ENCODE measurements around the gene CROCC2. TPM values are rescaled to one million over a fixed set of nuclear protein-coding genes. Genes with fewer than 3 reads are reported as not detected.

The CROCC2 gene
- total RNA-seq (0.04 TPM), polyA plus RNA-seq (ENCODE audit: insufficient read depth in 1 of 8, insufficient read length in 8 of 8, low replicate concordance in 1 of 8) (under 1 TPM in 7 of 8 donors, not detected in 1; 0.11 to 0.50 (median 0.22) TPM)
- long read RNA-seq, donor 1 = 0 reads
- long read RNA-seq, donor 2 = 0 reads
- long read RNA-seq, donor 3 = 0 reads
- long read RNA-seq, donor 4 = 0 reads
- long read RNA-seq, donor 5 = 0 reads
- long read RNA-seq, donor 6 = 0 reads
- long read RNA-seq, donor 7 = 0 reads
- long read RNA-seq, donor 8 = 0 reads
- long read RNA-seq, donor 9 = 0 reads
- long read RNA-seq, donor 10 = 0 reads
- long read RNA-seq, donor 11 = 0 reads

GRCh38 chr2:240906141-240906910, at the start of gene CROCC2:
TSS of gene CROCC2 (plus strand) at chr2:240906336. CDS start at chr2:240906514, 178 bp downstream.
- Histone ChIP-seq H3K9me3 (replicated peaks; ENCODE audit: control insufficient read depth, low read depth, low read length) (no peaks in the 10 kb centered on the region), H3K36me3 (ENCODE audit: control insufficient read depth, insufficient read depth, low read length) (no peaks in the 10 kb centered on the region), H3K27ac (ENCODE audit: low read length) (no peak within 1 kb of the TSS), H3K27me3 (ENCODE audit: control insufficient read depth, insufficient read depth, low read length) (peaks cover 21% of the 10 kb centered on the region), H3K4me1 (ENCODE audit: control insufficient read depth, insufficient read depth, low read length) (peaks cover 9% of the 10 kb centered on the region), H3K4me3 (ENCODE audit: low read length) (no peak within 1 kb of the TSS)
- WGBS (ENCODE audit: insufficient coverage) = 49% methylated on average over 23 of the region's 23 CpGs
- no peak for DNase-seq

GRCh38 chr2:240857039-240858008, 48.8 kb upstream of the CROCC2 start:
- DNase-seq = peak; percentile 23
- 68% methylated on average over 19 of the region's 21 CpGs for WGBS (ENCODE audit: insufficient coverage)
- no peak overlapping the region for H3K27ac ChIP-seq (ENCODE audit: low read length)
- no peaks in the 10 kb centered on the region for H3K36me3 ChIP-seq (ENCODE audit: control insufficient read depth, insufficient read depth, low read length)
- peaks cover 5% of the 10 kb centered on the region for H3K4me1 ChIP-seq (ENCODE audit: control insufficient read depth, insufficient read depth, low read length)
- peaks cover 8% of the 10 kb centered on the region for H3K9me3 ChIP-seq (replicated peaks; ENCODE audit: control insufficient read depth, low read depth, low read length)
- H3K27me3 ChIP-seq (ENCODE audit: control insufficient read depth, insufficient read depth, low read length) = peaks cover 6% of the 10 kb centered on the region
- no peak overlapping the region for H3K4me3 ChIP-seq (ENCODE audit: low read length)

GRCh38 chr2:240858321-240858720, 47.8 kb upstream of the CROCC2 start:
- no peak overlapping the region for H3K4me3 ChIP-seq (ENCODE audit: low read length)
- WGBS (ENCODE audit: insufficient coverage) = 88% methylated on average over 12 of the region's 13 CpGs
- H3K27ac ChIP-seq (ENCODE audit: low read length) = no peak overlapping the region

DNA sequence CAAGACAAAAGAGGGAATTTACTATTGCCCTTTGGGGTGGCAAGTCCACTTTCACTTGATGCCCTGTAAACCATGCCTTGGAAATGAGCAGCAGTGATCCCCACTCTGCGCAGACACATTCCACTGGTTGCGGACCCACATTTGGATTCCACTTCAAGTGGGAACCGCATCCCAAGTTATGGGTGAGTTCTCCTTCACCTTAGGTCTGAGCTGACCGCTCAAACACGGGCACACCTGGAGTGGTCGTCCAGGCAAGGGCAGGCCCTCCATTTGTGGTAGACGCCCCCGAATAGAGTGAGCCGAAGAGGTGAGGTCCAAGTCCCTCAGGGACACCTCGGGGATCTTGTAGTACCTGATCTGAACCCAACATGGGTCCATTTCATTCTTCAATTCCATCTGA, 47.3 kb upstream of the CROCC2 start:
- no peak for DNase-seq
- no peaks in the 10 kb centered on the region for H3K36me3 ChIP-seq (ENCODE audit: control insufficient read depth, insufficient read depth, low read length)
- H3K4me1 ChIP-seq (ENCODE audit: control insufficient read depth, insufficient read depth, low read length) = peaks cover 5% of the 10 kb centered on the region
- H3K27me3 ChIP-seq (ENCODE audit: control insufficient read depth, insufficient read depth, low read length) = peaks cover 6% of the 10 kb centered on the region
- H3K9me3 ChIP-seq (replicated peaks; ENCODE audit: control insufficient read depth, low read depth, low read length) = peaks cover 8% of the 10 kb centered on the region
- 85% methylated on average over 10 of the region's 10 CpGs for WGBS (ENCODE audit: insufficient coverage)
- no peak overlapping the region for H3K27ac ChIP-seq (ENCODE audit: low read length)
- no peak overlapping the region for H3K4me3 ChIP-seq (ENCODE audit: low read length)

More at GRCh38 chr2:240858321-240858720, 47.8 kb upstream of the CROCC2 start:
- H3K27me3 ChIP-seq (ENCODE audit: control insufficient read depth, insufficient read depth, low read length) = peaks cover 6% of the 10 kb centered on the region
- peaks cover 8% of the 10 kb centered on the region for H3K9me3 ChIP-seq (replicated peaks; ENCODE audit: control insufficient read depth, low read depth, low read length)
- peaks cover 5% of the 10 kb centered on the region for H3K4me1 ChIP-seq (ENCODE audit: control insufficient read depth, insufficient read depth, low read length)
- no peaks in the 10 kb centered on the region for H3K36me3 ChIP-seq (ENCODE audit: control insufficient read depth, insufficient read depth, low read length)
- DNase-seq = no peak

- Histone ChIP-seq H3K9me3 (replicated peaks; ENCODE audit: control insufficient read depth, low read depth, low read length) (no peaks in the 10 kb centered on the region), H3K4me1 (ENCODE audit: control insufficient read depth, insufficient read depth, low read length) (peaks cover 5% of the 10 kb centered on the region), H3K36me3 (ENCODE audit: control insufficient read depth, insufficient read depth, low read length) (no peaks in the 10 kb centered on the region), H3K4me3 (ENCODE audit: low read length) (no peak overlapping the region), H3K27me3 (ENCODE audit: control insufficient read depth, insufficient read depth, low read length) (no peaks in the 10 kb centered on the region), H3K27ac (ENCODE audit: low read length) (no peak overlapping the region)
- no peak for DNase-seq
- no CpG with 5 or more reads among the region's 2 CpGs for WGBS (ENCODE audit: insufficient coverage)
Observed at GRCh38 chr2:240861547-240861946, 44.6 kb upstream of the CROCC2 start.

DNA sequence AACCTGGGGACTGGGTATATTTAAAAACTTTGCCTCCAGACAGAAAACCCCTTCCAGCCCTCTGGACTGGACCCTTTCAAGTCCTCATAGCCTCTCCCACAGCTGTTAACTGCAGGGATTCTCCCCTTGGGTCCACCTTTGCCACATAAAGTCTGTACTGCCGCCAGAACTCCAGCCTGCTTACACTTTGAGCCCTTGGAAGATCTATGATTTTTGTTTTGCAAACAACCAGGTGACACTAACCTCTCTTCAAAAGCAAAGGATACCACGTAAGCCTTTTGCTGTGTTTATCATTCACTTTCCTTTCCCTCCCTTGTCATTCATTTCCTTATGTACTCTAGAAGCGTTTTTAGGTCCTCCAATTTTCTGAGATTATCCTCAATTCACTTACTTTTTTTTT, 41.7 kb upstream of the CROCC2 start:
- H3K27ac ChIP-seq (ENCODE audit: low read length) = no peak overlapping the region
- no peaks in the 10 kb centered on the region for H3K27me3 ChIP-seq (ENCODE audit: control insufficient read depth, insufficient read depth, low read length)
- H3K9me3 ChIP-seq (replicated peaks; ENCODE audit: control insufficient read depth, low read depth, low read length) = no peaks in the 10 kb centered on the region
- 61% methylated on average over 2 of the region's 3 CpGs for WGBS (ENCODE audit: insufficient coverage)
- no peak for DNase-seq
- H3K36me3 ChIP-seq (ENCODE audit: control insufficient read depth, insufficient read depth, low read length) = no peaks in the 10 kb centered on the region
- no peaks in the 10 kb centered on the region for H3K4me1 ChIP-seq (ENCODE audit: control insufficient read depth, insufficient read depth, low read length)
- no peak overlapping the region for H3K4me3 ChIP-seq (ENCODE audit: low read length)

DNA sequence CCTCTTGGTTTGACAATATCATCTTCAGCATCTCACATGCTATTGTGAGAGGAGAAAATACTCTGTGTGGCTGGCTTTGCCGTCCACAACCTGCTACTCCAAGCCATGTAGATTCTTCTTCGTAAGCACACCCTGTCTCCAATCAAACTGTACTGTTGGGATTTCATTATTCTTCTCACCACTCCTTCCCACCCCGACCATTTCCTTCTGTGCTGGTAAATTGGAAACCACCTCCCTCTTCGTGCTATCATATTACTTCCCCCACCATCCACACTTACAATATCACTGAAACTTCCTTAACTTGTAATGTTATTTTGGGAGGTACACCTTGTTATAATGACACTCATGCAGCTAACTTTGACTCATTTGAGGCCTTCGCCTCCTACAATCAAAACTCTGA, 40.7 kb upstream of the CROCC2 start:
- DNase-seq = no peak
- Histone ChIP-seq H3K36me3 (ENCODE audit: control insufficient read depth, insufficient read depth, low read length) (no peaks in the 10 kb centered on the region), H3K27ac (ENCODE audit: low read length) (no peak overlapping the region), H3K27me3 (ENCODE audit: control insufficient read depth, insufficient read depth, low read length) (no peaks in the 10 kb centered on the region), H3K4me3 (ENCODE audit: low read length) (no peak overlapping the region), H3K4me1 (ENCODE audit: control insufficient read depth, insufficient read depth, low read length) (no peaks in the 10 kb centered on the region), H3K9me3 (replicated peaks; ENCODE audit: control insufficient read depth, low read depth, low read length) (no peaks in the 10 kb centered on the region)
- 73% methylated on average over 2 of the region's 5 CpGs for WGBS (ENCODE audit: insufficient coverage)

- DNase-seq = no peak
- Histone ChIP-seq H3K4me3 (ENCODE audit: low read length) (no peak within 1 kb of the TSS), H3K9me3 (replicated peaks; ENCODE audit: control insufficient read depth, low read depth, low read length) (no peaks in the 10 kb centered on the region), H3K27me3 (ENCODE audit: control insufficient read depth, insufficient read depth, low read length) (no peaks in the 10 kb centered on the region), H3K27ac (ENCODE audit: low read length) (no peak within 1 kb of the TSS), H3K36me3 (ENCODE audit: control insufficient read depth, insufficient read depth, low read length) (no peaks in the 10 kb centered on the region), H3K4me1 (ENCODE audit: control insufficient read depth, insufficient read depth, low read length) (no peaks in the 10 kb centered on the region)
- 83% methylated on average over 14 of the region's 21 CpGs for WGBS (ENCODE audit: insufficient coverage)
Observed at GRCh38 chr2:240868286-240869108, 37.6 kb upstream of the CROCC2 start, which contains the start of gene AGXT. TSS of gene AGXT (plus strand) at chr2:240868824. CDS start at chr2:240868866, 42 bp downstream.

Measured in muscle of leg (tissue), 16 donors.